ENCODE data around the gene LRMDA.

GRCh38 chr10:76287856-76288255, 856.4 kb downstream of the LRMDA start:
- TF ChIP-seq ZNF24 (tag by site-specific recombination; IDR thresholded peaks at IDR 0.05) (no peak), ZNF398 (tag by site-specific recombination; IDR thresholded peaks at IDR 0.05) (no peak), CTCF (tag by site-specific recombination; IDR thresholded peaks at IDR 0.05) (no peak), ZNF747 (tag by site-specific recombination; IDR thresholded peaks at IDR 0.05) (no peak), HOXD13 (CRISPR knock-in tag; IDR thresholded peaks at IDR 0.05; ENCODE audit: borderline replicate concordance) (no peak), YY1 (tag by site-specific recombination; IDR thresholded peaks at IDR 0.05) (no peak), SCRT2 (tag by site-specific recombination; IDR thresholded peaks at IDR 0.05) (no peak), REPIN1 (tag by site-specific recombination; IDR thresholded peaks at IDR 0.05; ENCODE audit: low read depth) (no peak), REST (tag by site-specific recombination; IDR thresholded peaks at IDR 0.05) (no peak), PRDM6 (tag by site-specific recombination; IDR thresholded peaks at IDR 0.05) (no peak), ZNF555 (tag by site-specific recombination; conservative IDR thresholded peaks at IDR 0.05) (no peak), ZNF112 (tag by site-specific recombination; IDR thresholded peaks at IDR 0.05) (no peak), ZNF174 (tag by site-specific recombination; IDR thresholded peaks at IDR 0.05) (no peak)
